HepG2 (cell line): Measurements from ENCODE around the gene FKTN. TPM values are rescaled to one million over a fixed set of nuclear protein-coding genes. Genes with fewer than 3 reads are reported as not detected.
"Not testable (repeated sequence)": the region's sequence is repeated elsewhere in the genome, so short reads cannot be mapped to it uniquely, and the experiment has no call there.

Source experiments
- ATAC-seq: fragments of 200-7000 bp; cut with Tn5 transposase; 3 replicates; pipeline ENCODE4 v1.9.1; 2020; ENCODE audit warnings: mild to moderate bottlenecking, moderate library complexity
- BruUV-seq: library from RNA; stranded (reverse); fragments of 400-500 nt; replicated peaks from 2 replicates; lab custom pipeline; 2021; lab: Mats Ljungman, UMichigan
- CTCF ChIA-PET: fragments of 300-600 bp; formaldehyde crosslinking; extraction: SDS; loops from one replicate; lab custom pipeline; 2021; ENCODE audit warnings: low total read pairs, inconsistent platforms, low intra/inter-chr PET ratio; lab: Yijun Ruan, JAX
- POLR2A ChIA-PET: fragments of 350-600 bp; sonication (Branson Sonifier 250); formaldehyde crosslinking; loops from one replicate; lab custom pipeline; 2020; ENCODE audit warnings: antibody characterized with exemption, inconsistent platforms; lab: Yijun Ruan, JAX
- DNase-seq: peaks from one replicate; pipeline ENCODE4 v3.0.0-alpha.2; 2015; ENCODE audit warnings: low spot score
- FAIRE-seq: peaks from 3 replicates; lab custom pipeline; 2011; peaks lifted over from hg19 to GRCh38; lab: Jason Lieb, UNC
- H2AFZ ChIP-seq: one replicate; pipeline ENCODE4 v1.6.1; 2011; ENCODE audit warnings: low read length, inconsistent platforms
- H3K27ac ChIP-seq: fragments of 300-600 bp; 3 replicates; pipeline ENCODE4 v1.8.0; 2011; ENCODE audit warnings: mixed run types, mild to moderate bottlenecking, mixed read lengths, low read length, inconsistent platforms; ENCODE audit not compliant: insufficient read depth; ENCODE audit errors: extremely low read length
- H3K27me3 ChIP-seq, 2 experiments: fragments of 200-600 bp in 1 of 2; 2 replicates in 1 of 2; 3 replicates in 1 of 2; pipeline versions ENCODE4 v1.6.0 to v1.8.0; 2011; ENCODE audit warnings: low read length in 2 of 2, mild to moderate bottlenecking in 2 of 2, moderate library complexity in 2 of 2, inconsistent platforms in 1 of 2; ENCODE audit not compliant: insufficient read depth in 2 of 2, control insufficient read depth in 1 of 2
- H3K36me3 ChIP-seq, 2 experiments: fragments of 200-600 bp in 1 of 2; replicated peaks in 1 of 2; 2 replicates in 1 of 2; 3 replicates in 1 of 2; pipeline versions ENCODE4 v1.5.1 to v1.8.0; 2011; ENCODE audit warnings: low read length in 2 of 2, inconsistent platforms in 1 of 2; ENCODE audit not compliant: insufficient read depth in 2 of 2, control insufficient read depth in 1 of 2
- H3K4me1 ChIP-seq: 2 replicates; pipeline ENCODE4 v1.5.1; 2012; ENCODE audit warnings: low read length, inconsistent platforms; ENCODE audit not compliant: insufficient read depth
- H3K4me2 ChIP-seq: 2 replicates; pipeline ENCODE4 v1.6.0; 2011; ENCODE audit warnings: low read depth, low read length, inconsistent platforms
- H3K4me3 ChIP-seq, 3 experiments: fragments of 200-600 bp in 1 of 3; sonication (generic), shearing (Covaris generic) in 1 of 3; replicated peaks in 1 of 3; 2 replicates each; pipeline ENCODE4 v1.5.1; 2011 to 2016; ENCODE audit warnings: low read length in 3 of 3, inconsistent platforms in 2 of 3, low read depth in 2 of 3, mild to moderate bottlenecking in 2 of 3, control low read depth in 1 of 3, mixed read lengths in 1 of 3; ENCODE audit not compliant: insufficient read depth in 1 of 3
- H3K79me2 ChIP-seq: one replicate; pipeline ENCODE4 v1.6.1; 2011; ENCODE audit warnings: low read length, inconsistent platforms; ENCODE audit not compliant: insufficient read depth
- H3K9ac ChIP-seq: 2 replicates; pipeline ENCODE4 v1.6.0; 2011; ENCODE audit warnings: mild to moderate bottlenecking, low read depth, low read length, inconsistent platforms; ENCODE audit not compliant: insufficient read depth
- H3K9me3 ChIP-seq: 2 replicates; pipeline ENCODE4 v1.5.1; 2012; ENCODE audit warnings: mild to moderate bottlenecking, low read length
- H4K20me1 ChIP-seq: 2 replicates; pipeline ENCODE4 v1.6.0; 2011; ENCODE audit warnings: inconsistent platforms, mild to moderate bottlenecking, low read length, moderate library complexity; ENCODE audit not compliant: insufficient read depth
- HMGXB4 ChIP-seq, 2 experiments: sonication (generic) in 1 of 2; formaldehyde crosslinking in 1 of 2; IDR thresholded peaks; 2 replicates each; pipeline versions ENCODE4 v1.4.0 to v1.6.1; 2018 to 2020; ENCODE audit warnings: missing genetic modification reagents in 2 of 2, borderline replicate concordance in 1 of 2, low read depth in 1 of 2, mild to moderate bottlenecking in 1 of 2, missing biosample characterization in 1 of 2
- HOXA3 ChIP-seq: sonication (generic); formaldehyde crosslinking; IDR thresholded peaks from 2 replicates; pipeline ENCODE4 v1.5.0; 2020; ENCODE audit warnings: missing genetic modification reagents
- KDM3A ChIP-seq: IDR thresholded peaks from 2 replicates; pipeline ENCODE4 v1.6.1; 2018; ENCODE audit warnings: low read depth, missing compliant biosample characterization
- MEIS2 ChIP-seq: sonication (generic); formaldehyde crosslinking; IDR thresholded peaks from 2 replicates; pipeline ENCODE4 v1.9.0; 2021; ENCODE audit warnings: mild to moderate bottlenecking, missing genetic modification reagents
- POLR2G ChIP-seq: fragments of 200-400 bp; formaldehyde crosslinking; IDR thresholded peaks from 2 replicates; pipeline ENCODE4 v1.6.1; 2018; ENCODE audit warnings: mild to moderate bottlenecking, low read depth, low read length, moderate library complexity
- TAF1 ChIP-seq: sonication (generic); formaldehyde crosslinking; IDR thresholded peaks from 2 replicates; pipeline ENCODE4 v1.4.0; 2020; ENCODE audit warnings: missing genetic modification reagents
- YEATS4 ChIP-seq: sonication (generic); formaldehyde crosslinking; IDR thresholded peaks from 2 replicates; pipeline ENCODE4 v1.4.0; 2020; ENCODE audit warnings: missing genetic modification reagents, borderline replicate concordance
- YY1 ChIP-seq: IDR thresholded peaks from 2 replicates; pipeline ENCODE4 v1.6.1; 2011; ENCODE audit warnings: low read length, low read depth, moderate library complexity, mild to moderate bottlenecking; ENCODE audit not compliant: insufficient read depth, insufficient replicate concordance
- ZNF574 ChIP-seq: sonication (generic); formaldehyde crosslinking; IDR thresholded peaks from 2 replicates; pipeline ENCODE4 v1.4.0; 2020; ENCODE audit warnings: missing genetic modification reagents
- ZNF768 ChIP-seq: sonication (generic); formaldehyde crosslinking; IDR thresholded peaks from 2 replicates; pipeline ENCODE4 v1.4.0; 2020; ENCODE audit warnings: missing genetic modification reagents
- ZNF777 ChIP-seq: sonication (generic); formaldehyde crosslinking; IDR thresholded peaks from 2 replicates; pipeline ENCODE4 v1.4.0; 2020; ENCODE audit warnings: missing genetic modification reagents
- WGBS: methylation state at CpG from one replicate; pipeline ENCODE4 v1.1.6; 2017; ENCODE audit warnings: low lambda C conversion rate; 5-methylcytosine and 5-hydroxymethylcytosine counted together
- in situ Hi-C: cut with HindIII; loops from 2 replicates; pipeline ENCODE4 v1.10.0; 2017; ENCODE audit warnings: low pct_unique_long_range_greater_than_20kb; ENCODE audit not compliant: extremely low pct_ligation_motif_present
- intact Hi-C: fragments of 100-400 bp; cut with micrococcal nuclease; formaldehyde crosslinking; loops from one replicate; pipeline ENCODE4 v1.10.0; 2022; ENCODE audit not compliant: unreplicated experiment
- polyA plus RNA-seq, 8 experiments: library from polyadenylated mRNA; depleted of rRNA in 3 of 8; stranded (reverse) in 7 of 8; unstranded in 1 of 8; fragments of >200 nt; fragmentation: Illumina TruSeq in 4 of 8; extraction: Trizol in 4 of 8; gene quantifications; 2 replicates each; pipeline versions ENCODE4 v1.2.1 to v1.2.3, GENCODE V29; 2011 to 2016; ENCODE audit warnings: low read depth in 4 of 8, missing spikeins in 1 of 8, mixed read lengths in 1 of 8; ENCODE audit not compliant: insufficient read depth in 1 of 8
- total RNA-seq, 5 experiments: library from RNA; depleted of rRNA; stranded (reverse); fragments of >200 nt; fragmentation: Illumina TruSeq; extraction: Trizol; gene quantifications; 2 replicates each; pipeline ENCODE4 v1.2.3, GENCODE V29; 2016; ENCODE audit warnings: low read depth in 1 of 5
- TF ChIP-seq, protein P1 (sequence below): sonication (generic); formaldehyde crosslinking; IDR thresholded peaks from 2 replicates; pipeline ENCODE4 v1.4.0; 2020; ENCODE audit warnings: missing genetic modification reagents

FKTN gene
- total and polyA plus RNA-seq, 2 of the 13 experiments (the other 11 are each of a cell fraction or from before 2014, with no cell fraction given) = 7.9 to 13.5 TPM

GRCh38 chr9:105519710-105520369 lies 38.1 kb upstream of the FKTN start:
- H4K20me1 ChIP-seq, BruUV-seq, in situ Hi-C loops, intact Hi-C loops, H3K27me3 ChIP-seq, FAIRE-seq, POLR2A ChIA-PET, H3K4me2 ChIP-seq, H3K9me3 ChIP-seq, CTCF ChIA-PET, H3K4me1 ChIP-seq, H3K79me2 ChIP-seq, H2AFZ ChIP-seq: not testable (repeated sequence)
- WGBS = 96% methylated on average over 36 of the region's 43 CpGs
- Histone ChIP-seq H3K36me3 (peaks cover 4 to 13% of the 10 kb centered on the region in 2 experiments; a peak in 3 of 5 replicates), H3K9ac (peak overlapping the region; percentile 60), H3K27ac (peak overlapping the region; percentile 63), H3K4me3 (peak overlapping the region in 2 of 3 experiments; percentile 59 to 60; a peak in 4 of 6 replicates)
- DNase-seq (peak; percentile 14), ATAC-seq (peak; percentile 99)
- peak; percentile 65; the same call in 1 of the 2 replicates for TF ChIP-seq ZNF768 (CRISPR knock-in tag)
- TF ChIP-seq HMGXB4 (CRISPR knock-in tag; IDR thresholded peaks at IDR 0.05; ENCODE audit: borderline replicate concordance in 1 of 2, low read depth in 1 of 2) = peak in 1 of 2 experiments; percentile 59; a peak in 1 of 4 replicates
- TF ChIP-seq TAF1 (CRISPR knock-in tag) = peak; percentile 71
- TF ChIP-seq POLR2G = peak; percentile 43; the same call in 1 of the 2 replicates
- TF ChIP-seq MEIS2 (CRISPR knock-in tag) = 0 out of 2 replicates have a peak, but pooled peaks have one; percentile 29
- TF ChIP-seq YEATS4 (CRISPR knock-in tag) = peak; percentile 63; the same call in 1 of the 2 replicates
- TF ChIP-seq, protein P1, sequence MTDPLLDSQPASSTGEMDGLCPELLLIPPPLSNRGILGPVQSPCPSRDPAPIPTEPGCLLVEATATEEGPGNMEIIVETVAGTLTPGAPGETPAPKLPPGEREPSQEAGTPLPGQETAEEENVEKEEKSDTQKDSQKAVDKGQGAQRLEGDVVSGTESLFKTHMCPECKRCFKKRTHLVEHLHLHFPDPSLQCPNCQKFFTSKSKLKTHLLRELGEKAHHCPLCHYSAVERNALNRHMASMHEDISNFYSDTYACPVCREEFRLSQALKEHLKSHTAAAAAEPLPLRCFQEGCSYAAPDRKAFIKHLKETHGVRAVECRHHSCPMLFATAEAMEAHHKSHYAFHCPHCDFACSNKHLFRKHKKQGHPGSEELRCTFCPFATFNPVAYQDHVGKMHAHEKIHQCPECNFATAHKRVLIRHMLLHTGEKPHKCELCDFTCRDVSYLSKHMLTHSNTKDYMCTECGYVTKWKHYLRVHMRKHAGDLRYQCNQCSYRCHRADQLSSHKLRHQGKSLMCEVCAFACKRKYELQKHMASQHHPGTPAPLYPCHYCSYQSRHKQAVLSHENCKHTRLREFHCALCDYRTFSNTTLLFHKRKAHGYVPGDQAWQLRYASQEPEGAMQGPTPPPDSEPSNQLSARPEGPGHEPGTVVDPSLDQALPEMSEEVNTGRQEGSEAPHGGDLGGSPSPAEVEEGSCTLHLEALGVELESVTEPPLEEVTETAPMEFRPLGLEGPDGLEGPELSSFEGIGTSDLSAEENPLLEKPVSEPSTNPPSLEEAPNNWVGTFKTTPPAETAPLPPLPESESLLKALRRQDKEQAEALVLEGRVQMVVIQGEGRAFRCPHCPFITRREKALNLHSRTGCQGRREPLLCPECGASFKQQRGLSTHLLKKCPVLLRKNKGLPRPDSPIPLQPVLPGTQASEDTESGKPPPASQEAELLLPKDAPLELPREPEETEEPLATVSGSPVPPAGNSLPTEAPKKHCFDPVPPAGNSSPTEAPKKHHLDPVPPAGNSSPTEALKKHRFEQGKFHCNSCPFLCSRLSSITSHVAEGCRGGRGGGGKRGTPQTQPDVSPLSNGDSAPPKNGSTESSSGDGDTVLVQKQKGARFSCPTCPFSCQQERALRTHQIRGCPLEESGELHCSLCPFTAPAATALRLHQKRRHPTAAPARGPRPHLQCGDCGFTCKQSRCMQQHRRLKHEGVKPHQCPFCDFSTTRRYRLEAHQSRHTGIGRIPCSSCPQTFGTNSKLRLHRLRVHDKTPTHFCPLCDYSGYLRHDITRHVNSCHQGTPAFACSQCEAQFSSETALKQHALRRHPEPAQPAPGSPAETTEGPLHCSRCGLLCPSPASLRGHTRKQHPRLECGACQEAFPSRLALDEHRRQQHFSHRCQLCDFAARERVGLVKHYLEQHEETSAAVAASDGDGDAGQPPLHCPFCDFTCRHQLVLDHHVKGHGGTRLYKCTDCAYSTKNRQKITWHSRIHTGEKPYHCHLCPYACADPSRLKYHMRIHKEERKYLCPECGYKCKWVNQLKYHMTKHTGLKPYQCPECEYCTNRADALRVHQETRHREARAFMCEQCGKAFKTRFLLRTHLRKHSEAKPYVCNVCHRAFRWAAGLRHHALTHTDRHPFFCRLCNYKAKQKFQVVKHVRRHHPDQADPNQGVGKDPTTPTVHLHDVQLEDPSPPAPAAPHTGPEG = 0 out of 2 replicates have a peak, but pooled peaks have one; percentile 62
- peak; percentile 60; the same call in 1 of the 2 replicates for TF ChIP-seq ZNF574 (CRISPR knock-in tag)
- TF ChIP-seq YY1 = peak; percentile 60
- 0 out of 2 replicates have a peak, but pooled peaks have one; percentile 42 for TF ChIP-seq KDM3A (CRISPR knock-in tag)
- TF ChIP-seq ZNF777 (CRISPR knock-in tag) = 0 out of 2 replicates have a peak, but pooled peaks have one; percentile 43
- peak; percentile 66 for TF ChIP-seq HOXA3 (CRISPR knock-in tag)
